ENCODE data around the gene HPCA.

HPCA gene

DNA sequence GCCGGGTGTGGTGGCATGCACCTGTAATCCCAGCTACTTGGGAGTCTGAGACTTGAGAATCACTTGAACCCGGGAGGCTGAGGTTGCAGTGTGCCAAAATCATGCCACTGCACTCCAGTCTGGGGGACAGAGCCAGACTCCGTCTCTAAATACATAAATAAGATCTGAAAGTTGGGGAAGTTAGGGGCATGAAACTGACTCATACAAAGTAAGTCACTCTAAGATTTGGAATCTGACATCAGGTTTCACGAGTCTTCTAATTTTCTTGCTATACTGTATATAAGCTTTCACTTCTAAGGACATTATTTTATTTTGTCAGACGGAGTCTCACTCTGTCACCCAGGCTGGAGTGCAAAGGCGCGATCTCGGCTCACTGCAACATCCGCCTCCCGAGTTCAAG lies 48.2 kb downstream of the HPCA start:
- no peak for DNase-seq (ENCODE audit: low spot score)

DNA sequence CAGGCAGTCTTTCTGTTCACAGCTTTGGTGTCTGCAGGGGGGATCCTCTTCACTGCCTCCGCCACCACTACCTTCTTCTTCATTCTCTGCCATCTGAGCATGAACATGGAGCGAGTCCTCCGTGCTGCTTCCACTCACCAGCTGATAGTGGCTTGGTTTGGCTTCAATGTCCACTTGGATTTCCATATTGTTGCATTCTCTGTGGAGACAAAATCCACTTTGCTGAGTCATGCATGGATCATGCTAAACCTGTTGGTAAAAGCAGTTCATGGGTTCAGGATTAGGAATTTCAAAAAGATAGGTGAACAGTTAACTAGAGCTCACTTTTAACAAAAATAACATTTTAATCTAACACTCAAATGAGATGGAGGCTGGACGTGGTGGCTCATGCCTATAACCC lies 50.8 kb downstream of the HPCA start:
- DNase-seq (ENCODE audit: low spot score) = no peak

DNA sequence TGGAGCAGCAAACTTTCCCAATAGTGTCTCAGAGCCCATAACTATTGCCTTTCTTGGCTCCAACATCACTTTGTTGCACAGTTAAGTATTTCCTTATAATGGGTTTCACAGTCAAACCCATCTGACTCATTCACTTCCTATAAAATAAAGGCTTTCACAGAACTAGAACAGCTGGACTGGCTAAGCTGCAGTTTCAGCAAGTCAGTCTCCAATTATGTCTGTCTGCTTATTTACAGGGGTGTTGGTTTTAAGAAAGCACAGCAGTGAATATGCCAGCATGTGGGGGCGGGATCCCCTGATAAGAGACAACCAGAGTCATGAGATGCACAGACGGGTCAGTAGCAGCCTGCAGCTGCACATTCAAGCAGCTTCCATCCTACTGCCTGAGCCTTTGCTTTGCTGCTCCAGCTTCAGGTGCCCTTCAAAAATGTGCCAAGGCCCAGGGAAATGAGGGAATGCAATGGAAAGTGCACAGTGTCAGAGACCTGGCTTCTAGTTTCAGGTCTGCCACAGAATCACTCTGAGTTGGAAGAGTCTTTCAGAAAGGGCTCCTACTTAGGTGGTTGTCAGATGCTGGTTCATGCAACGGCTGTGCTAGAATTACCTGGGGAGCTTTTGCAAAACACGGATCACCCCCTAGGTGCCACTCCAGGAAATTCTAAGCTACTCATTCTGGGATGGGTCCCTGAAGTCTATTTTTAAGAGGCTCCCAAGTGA lies 53.5 kb downstream of the HPCA start:
- DNase-seq (ENCODE audit: low spot score) = no peak

DNA sequence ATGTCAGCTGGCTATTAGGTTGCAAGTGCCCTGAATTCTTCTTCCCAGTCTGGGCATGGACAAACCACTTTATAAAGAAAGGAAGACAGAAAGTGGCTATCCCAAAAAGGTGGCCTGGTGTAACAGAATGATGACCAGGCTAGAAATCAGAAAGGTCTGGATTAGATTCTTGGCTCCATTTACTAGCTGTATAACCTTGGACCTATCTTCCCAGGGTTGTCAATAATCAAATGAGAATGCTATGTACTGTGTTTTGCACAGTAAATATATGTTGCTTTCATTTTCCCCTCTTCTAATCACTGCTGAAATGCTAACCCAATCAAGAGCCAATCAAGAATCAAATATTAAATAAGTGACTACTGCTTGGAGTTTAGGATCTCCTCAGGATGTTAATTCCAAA lies 57.9 kb downstream of the HPCA start:
- DNase-seq (ENCODE audit: low spot score) = no peak
